ENCODE results near the gene KIF21B.

Gene KIF21B

DNA sequence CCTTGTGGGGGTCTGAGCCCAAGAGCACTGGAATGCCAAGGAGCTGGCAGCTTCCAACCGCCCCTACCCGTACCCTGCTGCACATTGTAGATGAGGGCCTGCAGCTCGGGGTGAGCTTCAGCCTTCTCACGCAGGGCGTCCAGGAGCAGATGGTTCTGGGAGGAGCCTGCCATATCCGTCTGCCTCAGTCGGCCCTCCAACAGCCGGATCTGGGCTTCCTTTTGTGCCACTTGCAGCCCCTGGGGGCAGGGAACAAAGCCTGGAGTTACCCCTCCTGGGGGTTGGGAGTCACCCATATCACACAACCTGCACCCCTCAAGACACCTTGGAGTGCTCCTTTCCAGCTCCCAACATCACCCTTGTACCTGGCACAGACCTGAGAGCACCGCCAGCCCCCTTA is 34.8 kb downstream of the KIF21B start:
- no peak for DNase-seq

DNA sequence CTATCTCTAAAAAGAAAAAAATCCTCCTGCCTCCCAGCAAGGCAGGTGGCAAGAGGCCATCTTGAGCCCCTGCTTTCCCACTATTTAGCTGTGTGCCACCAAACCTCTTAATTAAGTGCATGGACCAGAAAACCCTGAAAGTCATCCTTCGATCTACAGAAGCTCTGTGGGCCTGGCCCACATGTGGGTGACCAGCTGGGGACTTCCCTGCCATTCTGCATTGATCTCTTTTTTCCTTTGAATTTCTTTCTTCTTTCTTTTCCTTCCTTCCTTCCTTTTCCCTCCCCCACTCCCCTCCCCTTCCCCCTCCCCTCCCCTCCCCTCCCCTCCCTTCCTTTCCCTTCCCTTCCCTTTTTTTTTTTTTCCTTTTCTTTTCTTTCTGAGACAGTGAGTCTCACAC is 38.0 kb downstream of the KIF21B start:
- DNase-seq, result no peak

DNA sequence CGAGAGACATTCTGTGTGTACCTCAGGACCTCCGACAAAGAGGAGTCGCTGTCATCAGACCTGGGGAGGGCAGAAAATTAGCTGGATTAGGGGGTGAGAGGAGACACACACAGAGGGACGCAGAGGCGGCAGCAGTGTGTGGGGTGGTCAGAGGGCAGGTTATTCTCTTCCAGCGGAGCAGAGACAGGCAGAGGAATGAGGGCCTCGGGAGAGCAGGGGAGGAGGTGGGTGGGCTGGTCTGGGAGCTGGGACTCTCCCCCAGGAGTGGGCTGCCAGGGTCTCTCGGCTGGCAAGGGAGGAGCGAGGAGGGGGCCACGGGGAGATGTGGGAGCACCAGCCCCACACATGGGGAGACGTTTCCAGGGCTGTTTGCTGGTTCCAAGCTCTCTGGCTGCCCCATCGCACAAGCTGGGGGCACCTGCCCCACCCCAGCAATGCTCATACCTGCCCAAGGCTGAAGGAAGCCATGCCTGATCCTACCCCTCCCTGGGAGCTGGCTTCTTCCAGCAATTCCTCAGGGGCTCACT is 40.4 kb downstream of the KIF21B start:
- no peak for DNase-seq

DNA sequence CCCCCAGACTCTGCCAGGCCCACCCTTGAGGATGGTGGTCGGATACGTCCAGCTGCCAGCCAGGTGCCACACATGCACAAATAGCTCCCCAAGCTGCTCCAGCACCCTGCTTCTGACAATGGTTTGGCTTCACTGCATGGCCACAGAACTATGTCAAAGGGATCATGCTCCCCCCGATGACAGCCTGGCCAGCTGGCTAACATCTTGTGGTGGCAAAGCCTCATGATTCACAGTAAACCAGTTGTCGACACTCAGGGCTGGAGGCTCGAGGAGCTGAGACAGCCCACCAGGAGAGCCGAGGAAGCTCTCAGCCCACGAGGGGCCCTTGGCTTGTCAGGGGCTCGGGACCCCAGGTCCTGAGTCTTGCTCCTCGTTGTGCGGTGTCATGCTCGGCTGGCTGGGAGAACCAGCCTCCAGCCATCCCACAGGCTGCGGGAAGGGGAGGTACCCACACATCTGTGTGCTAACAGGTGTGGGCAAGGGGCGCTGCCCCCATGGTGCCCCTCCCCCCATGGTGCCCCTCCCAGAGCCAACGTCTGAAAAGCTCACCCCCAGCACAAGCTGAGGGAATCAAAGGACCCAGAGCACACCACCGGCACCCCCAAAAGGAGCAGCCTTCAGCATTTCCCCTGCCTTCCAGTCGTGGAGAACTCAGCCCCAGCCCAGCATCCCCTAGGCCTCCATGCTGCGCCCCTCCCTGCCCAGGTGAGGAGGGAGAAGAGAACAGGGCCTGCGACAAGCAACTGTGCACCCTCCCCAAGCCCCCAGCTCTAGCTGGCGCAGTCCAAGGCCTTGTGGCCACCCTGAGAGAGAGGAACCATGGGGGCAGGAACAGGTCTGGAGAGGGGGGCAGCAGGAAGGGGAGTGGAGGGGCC is 41.2 kb downstream of the KIF21B start:
- DNase-seq, result no peak

DNA sequence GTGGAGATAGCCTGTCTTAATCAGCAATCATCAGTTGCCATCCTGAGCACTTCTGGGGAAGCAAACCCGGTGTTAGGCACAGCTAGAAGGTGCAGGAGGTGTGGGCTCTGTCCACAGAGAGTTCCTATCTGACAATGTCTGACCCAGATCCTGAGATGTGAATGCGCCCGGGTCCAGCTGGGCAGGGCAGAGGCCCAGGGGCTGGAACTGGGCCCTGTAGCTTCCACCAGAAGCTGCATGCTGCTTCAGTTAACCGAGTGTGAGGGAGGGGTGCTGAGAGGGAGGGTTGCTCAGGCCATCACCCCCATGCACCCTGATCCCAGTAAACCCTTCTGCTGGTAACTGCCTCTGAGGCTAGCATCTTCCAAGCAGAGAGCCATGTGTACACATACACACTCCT is 42.2 kb downstream of the KIF21B start:
- no peak for DNase-seq

DNA sequence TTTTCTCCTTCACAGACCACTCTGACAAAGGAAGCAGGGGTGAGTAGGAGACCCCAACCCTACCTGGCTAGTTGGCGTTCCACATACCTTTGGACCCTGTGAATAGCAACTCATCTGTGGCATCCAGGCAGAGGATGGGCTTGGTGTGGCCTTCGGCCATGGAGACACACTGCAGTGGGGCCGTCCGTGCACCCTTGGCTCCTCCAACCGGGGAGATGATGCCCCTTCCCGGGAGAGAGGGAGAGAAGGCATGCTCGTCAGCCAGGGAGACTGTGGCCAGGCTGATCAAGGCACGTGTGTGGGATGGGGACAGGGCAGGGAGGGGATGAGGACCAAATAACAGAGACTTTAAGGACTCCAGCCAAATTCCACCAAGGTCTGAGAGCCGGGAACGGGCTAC is 42.6 kb downstream of the KIF21B start:
- DNase-seq, result no peak

DNA sequence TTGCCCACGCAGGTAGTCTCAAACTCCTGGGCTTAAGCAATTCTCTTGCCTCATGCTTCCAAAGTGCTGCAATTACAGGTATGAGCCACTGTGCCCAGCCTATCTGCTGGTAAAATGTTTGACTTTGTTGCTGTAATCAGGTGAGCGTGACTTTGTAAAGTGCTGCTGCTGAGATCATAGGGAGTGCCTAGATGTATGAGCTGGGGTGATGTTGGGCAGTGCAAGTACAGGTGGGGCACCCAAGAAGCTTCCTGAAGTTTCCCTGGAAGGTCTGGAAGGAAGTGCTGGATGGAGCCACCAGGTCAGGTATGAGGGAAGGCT is 43.1 kb downstream of the KIF21B start:
- no peak for DNase-seq

DNA sequence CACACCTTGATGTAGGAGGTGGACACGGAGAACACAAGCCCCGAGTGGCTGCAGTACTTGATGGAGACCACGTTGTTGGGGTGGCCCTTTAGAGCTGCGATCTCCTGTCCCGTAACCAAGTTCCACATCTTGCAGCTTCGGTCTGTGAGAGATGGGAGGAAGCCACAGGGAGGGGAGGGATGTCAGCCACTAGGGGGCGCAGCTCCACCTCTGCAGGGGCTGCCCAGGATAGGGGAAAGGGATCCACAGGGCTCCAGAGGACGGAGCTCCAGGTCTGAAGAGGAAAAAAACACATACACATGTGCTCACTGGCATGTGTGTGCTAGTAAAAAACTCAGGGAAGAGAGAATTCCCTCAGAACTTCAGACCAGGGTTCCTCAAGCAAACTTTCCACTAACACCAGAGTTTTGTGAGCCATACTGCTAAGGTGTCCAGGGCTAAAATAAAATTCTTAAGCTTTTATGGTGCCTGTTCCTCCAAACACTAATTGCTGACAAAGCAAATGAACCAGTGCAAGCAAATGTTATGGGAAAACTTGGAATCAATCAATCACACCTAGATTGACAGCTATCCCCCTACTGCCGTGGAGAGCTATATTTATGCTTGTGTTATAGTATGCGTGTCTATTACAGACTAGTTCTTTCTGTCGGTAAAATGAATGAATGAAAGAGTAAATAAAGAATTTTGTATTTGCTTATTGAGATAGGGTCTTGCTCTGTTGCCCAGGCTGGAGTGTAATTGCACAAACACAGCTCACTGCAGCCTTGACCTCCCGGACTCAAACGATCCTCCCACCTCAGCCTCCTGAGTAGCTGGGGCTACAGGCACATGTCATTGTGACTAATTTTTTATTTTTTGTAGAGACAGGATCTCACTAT is 43.7 kb downstream of the KIF21B start:
- peak; percentile 63 for DNase-seq

DNA sequence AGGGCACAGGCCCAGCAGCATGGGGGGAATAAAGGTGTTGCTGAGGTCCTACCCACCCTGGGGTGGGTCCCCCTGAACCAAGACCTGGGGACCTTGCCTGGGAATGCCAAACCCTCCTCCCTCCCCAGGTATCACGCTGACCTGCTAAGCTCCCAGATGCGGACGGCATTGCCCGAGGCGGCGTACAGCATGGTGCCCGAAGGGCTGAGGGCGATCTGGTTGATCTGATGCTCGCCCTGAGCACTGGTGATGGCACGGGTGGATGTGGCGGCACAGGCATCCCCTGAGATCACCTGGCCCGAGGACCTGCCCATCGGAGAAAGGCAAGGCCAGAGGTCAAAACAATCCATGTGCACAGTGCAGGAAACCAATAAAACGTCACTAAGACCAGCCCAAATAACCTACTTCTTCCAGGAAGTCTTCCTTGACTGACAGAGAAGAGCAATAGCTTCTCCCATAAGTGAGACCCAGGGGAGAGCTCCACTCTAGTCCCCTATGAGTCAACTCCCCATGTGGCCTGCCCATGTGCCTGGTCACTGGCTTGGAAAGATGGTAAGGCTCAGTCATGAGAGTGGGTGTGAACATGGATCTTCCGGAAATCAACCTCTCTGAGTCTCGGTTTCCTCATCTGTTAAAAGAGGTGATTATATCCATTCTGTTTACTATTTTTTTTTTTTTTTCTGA is 46.3 kb downstream of the KIF21B start:
- no peak for DNase-seq

DNA sequence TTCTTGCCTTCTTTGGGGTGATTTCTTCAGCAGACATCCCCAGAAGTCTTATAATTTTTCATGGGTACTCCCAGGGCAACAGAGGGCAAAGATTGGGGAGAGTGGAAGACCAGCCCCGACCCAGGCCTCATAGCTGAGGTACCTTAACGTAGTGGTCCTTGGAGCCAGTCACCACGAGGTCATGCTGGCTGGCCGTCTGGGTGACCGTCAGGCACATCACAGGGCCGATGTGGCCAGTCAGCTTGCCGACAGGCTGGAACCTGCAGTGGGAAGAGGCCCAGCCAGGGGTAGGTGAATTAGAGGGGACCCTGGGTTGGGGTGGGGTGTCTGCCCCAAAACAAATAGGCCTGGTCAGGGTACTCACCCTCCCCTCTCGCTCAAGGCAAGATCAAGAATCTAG is 46.9 kb downstream of the KIF21B start:
- DNase-seq, result no peak

DNA sequence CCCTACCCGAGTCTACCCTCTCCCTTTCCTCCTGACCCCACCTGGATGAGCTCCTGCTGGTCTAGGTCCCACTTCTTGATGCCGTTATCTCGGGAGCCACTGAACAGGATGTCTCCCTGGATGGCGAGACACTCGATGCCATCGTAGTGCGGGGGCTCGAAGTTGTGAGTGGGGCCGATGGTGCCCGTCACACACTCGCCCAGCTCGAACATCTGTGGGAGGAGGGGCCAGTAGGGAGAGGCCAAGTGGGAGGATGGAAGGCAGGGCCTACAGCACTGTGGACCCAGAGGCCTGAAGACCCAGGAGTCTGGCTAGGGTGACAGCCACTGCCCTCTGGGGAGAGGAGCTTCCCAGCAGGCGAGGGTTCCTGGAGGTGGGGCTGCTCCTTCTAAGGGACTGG is 48.1 kb downstream of the KIF21B start:
- DNase-seq, result no peak

DNA sequence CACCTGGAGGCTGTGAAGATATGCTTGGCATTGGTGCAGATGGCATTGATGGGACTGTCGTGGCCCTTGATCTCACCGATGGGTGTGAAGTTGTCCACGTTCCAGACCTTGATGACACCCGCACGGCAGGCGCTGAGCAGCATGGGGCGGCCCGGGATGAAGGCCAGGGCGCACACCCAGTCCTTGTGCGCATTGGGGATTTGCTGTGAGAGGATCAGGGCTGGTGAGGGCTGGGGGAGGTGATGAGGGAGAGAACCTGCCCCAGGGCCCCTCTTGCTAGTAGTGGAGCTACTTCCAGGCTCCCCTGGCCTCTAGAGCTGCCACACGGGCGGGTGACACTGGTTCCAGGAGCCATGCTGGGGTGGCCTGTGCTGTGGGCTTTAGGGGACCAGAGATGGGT is 48.8 kb downstream of the KIF21B start:
- DNase-seq, result no peak

DNA sequence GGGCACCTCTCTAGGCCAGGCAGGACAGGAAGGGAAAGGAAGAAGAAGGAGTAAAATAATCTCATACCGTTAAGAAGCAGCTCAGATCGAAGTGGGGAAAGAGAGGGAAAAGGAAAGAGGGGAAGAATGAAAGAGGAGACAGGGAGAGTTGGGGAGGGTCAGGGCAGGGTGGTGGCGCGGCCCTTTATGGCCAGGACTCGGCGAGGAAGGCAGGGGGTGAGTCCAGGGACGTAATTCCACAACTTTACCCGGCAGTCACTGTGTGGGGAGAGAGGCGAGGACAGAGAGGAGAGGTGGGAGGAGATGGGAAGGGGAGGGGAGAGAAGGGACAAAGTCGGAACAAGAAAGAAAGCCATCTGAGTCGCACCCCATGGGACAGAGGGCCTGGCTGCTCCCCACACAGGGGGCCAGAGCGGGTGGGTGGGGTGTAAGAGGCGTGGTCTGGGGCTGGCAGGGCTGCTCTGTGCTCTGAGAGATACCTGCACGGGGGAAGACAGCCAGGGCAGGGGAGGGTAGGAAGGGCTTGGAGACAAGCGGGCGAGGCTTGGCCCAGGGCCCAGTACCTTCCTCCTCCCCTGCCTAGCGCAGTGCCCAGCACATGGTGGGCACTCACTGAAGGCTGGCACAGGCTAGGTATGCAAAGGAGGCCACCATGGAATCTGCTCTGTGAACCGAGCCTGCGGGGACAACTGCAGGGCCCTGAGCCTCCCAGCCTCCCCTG is 49.4 kb downstream of the KIF21B start:
- DNase-seq, result no peak

DNA sequence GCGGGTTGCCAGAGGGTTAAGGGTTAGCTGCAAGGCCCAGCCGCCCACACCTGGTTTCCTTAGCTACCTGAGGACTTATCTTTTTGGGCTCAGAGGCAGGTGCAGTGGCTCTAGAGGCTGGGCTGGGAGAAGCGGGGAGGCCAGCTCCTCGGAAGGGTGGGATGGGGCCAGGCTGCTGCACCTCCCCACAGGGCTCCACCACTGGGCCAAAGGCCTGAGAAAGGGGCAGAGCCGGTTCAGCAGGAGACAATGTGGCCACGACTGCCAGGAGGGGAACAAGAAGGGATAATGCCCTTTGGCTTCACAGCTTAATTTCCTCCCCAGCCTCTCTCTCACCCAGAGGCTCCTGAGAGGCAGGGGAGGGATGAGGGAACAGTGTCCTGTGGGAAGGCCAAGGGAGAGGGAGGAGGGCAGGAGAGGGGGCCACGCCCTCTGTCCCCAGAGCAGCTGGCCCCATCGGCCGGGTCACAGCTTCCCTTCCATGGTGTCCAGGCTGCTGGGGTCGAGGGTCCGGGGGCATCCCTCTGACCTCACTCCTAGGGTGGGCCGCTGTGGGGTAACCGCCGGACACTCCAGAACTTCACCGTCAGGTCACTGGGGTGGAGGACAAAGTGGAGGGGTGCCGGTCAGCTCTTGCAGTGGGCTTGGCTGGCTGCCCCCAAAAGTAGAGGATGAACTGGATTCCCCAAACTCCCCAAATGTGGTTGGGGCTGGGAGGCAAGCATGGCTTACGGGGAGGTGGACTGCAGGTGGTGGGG is 50.4 kb downstream of the KIF21B start:
- DNase-seq, result no peak

DNA sequence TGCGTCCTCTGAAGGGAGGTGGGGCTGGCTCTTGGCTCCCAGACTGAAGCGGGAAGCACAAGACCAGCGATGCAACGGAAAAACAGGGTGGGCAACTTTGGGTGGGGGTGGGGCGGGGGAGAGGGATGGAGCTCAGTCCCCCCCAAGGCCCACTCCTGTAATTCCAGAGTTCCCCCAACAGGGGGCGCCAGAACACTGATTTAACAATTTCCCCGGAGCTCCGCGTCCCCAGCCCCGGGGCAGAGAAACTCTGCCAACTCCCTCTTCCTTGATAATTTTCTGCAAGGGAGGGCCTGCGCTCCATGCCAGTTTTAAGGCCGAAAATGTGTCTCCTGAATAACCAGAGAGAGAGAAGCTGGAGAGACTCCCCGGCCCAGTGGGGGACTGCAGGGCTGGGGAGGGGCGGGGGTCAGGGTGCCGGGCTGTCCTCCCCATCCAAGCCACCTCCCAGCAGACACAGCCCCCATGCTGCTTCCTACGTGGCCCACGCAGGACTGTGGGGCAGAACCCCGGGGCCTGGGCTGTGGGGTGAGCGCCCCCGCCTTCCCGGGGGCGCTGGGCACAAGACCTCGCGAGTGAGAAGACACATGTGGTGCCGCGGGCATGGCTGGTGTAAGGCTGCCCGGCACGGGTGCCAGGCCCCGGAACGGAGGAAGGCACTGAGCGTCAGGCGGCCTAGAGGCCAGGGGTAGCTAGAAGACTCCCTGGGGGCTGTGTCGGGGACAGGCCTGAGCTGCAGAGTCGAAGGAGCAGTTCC is 51.4 kb downstream of the KIF21B start:
- peak; percentile 69 for DNase-seq

DNA sequence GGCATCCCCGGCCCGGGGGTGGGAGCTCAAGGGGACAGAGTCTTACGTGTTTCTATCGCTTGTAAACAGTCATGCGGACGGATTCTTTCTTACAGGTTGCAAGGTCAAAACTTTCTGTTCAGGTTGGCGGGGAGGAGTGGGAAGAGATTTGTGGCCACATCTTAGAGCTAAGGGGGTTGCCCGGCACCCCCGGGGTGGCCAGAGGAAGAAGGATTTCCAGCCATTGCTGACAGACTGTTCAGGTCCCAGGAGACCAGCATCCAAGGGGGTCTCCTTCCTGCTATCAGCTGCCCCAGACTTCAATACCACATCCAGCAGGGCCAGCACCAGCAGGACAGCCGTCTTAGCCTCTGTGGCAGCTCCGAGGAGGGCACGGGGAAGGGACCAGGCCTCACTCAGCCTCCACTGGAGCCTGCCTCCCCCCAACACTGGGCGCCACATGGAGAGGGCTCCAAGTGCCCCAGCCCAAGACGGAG is 52.0 kb downstream of the KIF21B start:
- no peak for DNase-seq

DNA sequence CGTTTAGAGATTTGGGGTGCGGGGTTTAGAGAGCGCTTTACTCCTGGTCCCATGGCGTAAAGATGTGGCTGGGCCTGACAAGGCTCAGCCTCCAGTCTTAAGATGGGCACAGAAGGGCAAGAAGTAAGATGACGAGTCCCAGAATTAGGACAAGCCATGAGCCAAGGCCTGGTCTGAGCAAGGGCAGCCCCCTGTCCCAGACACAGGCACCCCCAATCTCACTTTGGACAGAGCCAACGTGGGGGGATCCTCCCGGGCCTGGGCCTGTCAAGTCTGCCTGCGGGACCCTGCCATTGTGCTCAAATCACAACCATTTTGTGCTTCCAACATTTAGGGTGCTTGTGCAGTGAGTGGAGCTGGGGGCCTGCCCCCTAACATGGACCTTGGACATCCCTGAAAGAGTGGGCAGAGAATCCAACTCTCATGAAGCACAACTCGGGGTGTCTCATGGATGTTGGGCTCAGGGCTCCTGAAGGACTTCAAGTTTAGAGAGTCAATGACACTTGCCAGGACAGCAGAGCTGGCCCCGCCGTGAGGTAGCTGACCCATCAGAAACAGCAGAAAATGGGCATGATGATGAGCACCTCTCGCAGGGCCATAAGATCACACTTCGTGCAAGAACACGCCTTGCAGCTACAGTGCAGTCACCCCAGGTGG is 52.6 kb downstream of the KIF21B start:
- DNase-seq, result no peak

DNA sequence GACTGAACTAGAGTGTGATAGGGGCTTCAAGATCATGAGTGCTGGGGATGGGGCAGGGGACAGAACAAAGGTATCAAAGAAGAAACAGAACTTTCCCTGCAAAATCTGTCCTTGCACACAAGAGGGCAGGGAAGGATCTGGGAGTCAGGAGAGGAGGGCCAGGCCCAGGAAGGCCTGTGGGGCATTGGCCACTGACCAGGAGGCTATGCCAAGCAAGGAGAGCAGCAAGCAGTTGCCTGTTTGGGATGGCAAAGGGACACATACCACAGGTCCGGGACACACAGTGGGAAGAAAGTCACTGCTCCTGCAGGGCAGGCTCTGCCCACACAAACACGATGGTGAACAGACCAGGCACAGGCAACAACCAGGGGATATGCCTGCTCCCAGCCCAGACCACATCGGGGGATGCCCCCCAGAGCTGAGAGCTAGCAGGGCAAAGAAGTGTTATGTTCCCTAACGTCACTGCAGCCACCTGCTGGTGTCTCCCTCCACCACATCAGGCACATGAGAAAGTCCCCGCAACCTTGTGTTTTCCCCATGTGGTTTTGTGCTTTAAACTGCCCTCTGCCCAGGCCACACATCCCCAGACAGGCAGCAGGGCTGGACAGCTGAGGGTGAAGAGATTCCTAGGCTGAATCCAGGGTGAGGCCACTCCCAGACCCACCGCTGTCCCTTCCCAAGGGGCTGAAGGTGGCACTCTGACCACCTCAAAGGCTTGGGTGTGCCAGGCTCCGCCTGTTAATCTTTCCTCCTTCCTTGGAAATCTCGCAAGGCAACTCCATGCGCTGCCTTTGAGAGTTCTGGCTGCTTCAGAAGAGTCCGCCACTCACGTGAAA is 53.6 kb downstream of the KIF21B start:
- no peak for DNase-seq

Measured in CD4-positive, alpha-beta T cell treated with Interleukin-10 for 1 hour (primary cell).